NT2/D1 (cell line): ENCODE measurements around the gene CD59.

ENCODE experiments used
- SUZ12 ChIP-seq: IDR thresholded peaks from 2 replicates; pipeline ENCODE4 v1.6.1; 2011; ENCODE audit not compliant: insufficient read length, insufficient read depth; ENCODE audit errors: extremely low read depth
- YY1 ChIP-seq: IDR thresholded peaks from 2 replicates; pipeline ENCODE4 v1.6.1; 2011; ENCODE audit not compliant: insufficient read length, insufficient read depth

- no peak for TF ChIP-seq YY1
- TF ChIP-seq SUZ12 = no peak
Measured at GRCh38 chr11:33775832-33776470, 39.7 kb upstream of the CD59 start.
